GM21786 (cell line): Measurements from ENCODE around the gene LFNG.

Source experiments
- ATAC-seq: cut with Tn5 transposase; IDR thresholded peaks from one replicate; pipeline ENCODE4 v1.9.1; 2021; ENCODE audit not compliant: unreplicated experiment

LFNG gene

DNA sequence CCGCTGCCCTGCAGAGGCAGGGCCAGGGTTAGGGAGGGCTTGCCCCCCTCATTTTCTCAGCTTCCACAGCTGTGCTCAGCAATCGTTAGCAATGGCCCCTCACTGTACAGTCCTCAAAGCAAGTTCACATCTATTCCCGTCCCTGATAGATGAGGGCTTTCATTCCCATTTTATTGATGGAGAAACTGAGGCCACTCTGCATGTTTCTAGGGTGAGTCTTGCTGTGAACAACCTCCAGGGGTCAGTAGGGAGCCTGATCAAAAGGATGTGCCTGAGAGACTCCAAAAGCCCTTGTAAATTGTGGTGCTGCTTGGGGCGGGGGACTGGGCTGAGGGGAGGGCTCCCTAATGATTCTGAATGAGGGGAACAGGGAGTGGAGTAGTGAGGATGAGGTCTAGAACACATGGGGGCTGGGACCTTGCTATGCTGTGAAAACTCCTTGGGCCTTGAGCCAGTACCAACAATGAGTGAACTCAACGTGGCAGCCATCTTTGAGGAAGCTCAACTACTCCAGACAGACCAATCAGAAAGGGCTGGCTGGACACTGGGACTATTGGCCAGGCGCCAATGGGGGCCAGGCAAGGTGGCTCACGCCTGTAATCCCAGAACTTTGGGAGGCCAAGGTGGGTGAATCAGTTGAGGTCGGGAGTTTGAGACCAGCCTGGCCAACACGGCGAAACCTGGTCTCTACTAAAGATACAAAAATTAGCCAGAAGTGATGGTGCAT lies 36.7 kb upstream of the LFNG start:
- no peak for ATAC-seq

DNA sequence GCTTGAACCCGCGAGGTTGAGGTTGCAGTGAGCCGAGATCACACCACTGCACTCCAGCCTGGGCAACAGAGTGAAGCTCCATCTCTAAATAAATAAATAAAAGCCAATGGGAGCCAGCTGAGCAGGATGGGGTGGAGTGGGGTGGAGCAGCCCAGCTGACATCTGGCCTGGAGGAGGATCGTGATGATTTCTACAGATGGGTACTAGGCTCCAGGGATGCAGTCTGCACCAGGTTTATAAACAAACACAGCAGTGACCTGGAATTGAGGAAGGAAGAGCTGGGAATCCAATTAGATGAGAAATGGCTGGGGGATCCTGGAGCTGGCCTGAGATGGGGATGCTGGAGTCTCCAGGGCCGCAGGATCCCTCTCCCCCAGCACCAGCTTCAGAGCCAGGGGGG lies 36.1 kb upstream of the LFNG start:
- no peak for ATAC-seq

DNA sequence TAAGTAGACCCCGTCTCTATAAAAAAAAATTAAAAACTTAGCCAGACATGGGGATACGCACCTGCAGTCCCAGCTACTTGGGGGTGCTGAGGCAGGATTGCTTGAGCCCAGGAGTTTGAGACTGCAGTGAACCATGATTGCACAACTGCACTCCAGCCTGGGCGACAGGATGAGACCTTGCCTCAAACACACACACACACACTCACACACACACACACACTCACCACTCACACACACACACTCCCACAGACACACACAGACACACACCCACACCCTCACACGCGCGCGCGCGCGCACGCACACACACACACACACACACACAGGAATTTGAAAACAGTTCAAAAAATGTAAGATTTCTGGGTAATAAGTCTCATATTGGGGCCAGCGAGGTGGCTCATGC lies 34.7 kb upstream of the LFNG start:
- ATAC-seq: no peak

DNA sequence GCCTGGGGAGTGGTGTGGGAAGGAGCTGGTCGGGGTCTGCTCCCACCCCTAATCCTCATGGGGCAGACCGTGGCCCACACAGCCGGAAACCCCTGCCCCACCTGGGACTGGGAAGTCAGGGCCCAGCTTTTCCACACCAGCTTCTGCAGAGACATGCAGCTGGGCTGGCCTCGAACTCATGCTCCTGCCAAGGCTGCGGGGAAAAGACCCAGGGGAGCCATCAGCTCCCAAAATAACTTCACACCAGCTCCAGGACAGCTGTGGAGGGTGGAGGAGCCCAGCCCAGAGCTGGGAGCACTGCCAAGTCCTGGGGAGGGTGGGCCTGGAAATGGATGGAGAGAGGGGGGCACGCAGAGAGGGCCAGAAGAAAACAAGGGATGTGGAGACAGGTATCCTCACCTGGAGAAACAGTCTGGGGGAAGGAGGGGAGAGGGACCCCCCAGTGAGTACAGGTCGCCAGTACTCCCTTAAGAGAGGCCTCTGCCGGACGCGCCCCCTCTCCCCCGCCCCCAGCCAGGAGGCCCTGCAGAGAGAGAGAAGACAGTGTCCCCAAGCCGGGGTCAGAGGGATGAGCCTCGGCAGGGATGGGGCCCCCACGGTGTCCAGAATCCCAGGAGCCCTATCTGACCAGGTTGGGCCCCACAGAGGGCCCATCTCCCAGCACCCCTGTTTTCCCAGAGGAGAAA lies 31.8 kb upstream of the LFNG start:
- no peak for ATAC-seq

DNA sequence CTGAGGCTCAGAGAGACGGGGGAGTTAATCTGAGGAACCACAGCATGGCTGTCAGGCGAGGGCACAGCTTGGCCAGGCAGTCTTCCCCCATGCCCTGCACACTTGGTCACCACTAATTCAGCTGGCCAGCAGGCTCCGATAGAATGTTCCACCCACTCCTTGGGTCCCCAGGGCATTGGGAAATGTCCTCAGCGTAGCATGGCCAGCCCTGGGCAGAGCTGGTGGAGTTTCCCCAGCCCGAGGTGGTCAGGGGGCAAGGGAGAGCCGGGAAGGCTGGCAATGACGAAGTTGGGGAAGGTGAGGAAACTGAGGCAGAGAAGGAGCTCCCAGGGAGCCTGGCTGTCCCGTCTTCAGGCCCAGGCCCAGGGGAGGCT lies 31.3 kb upstream of the LFNG start:
- no peak for ATAC-seq

DNA sequence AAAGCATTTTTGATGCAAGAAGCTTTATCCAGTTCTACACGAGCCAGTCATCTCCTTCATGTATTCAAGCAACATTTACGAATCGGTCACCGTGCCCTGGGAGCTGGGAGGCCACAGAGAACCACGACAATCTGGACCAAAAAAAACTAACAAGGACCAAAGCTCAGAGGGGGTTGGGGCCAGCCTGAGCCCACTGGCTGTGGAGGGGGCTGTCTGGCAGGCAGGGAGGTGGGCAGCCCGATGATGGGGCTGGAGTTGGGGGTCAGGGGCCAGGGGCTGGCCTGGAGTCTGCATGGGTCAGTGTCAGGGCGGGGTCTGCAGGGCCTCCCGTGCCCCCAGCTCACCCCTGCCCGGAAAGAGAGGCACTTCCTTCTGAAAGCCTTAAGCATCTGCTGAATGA lies 30.9 kb upstream of the LFNG start:
- no peak for ATAC-seq

DNA sequence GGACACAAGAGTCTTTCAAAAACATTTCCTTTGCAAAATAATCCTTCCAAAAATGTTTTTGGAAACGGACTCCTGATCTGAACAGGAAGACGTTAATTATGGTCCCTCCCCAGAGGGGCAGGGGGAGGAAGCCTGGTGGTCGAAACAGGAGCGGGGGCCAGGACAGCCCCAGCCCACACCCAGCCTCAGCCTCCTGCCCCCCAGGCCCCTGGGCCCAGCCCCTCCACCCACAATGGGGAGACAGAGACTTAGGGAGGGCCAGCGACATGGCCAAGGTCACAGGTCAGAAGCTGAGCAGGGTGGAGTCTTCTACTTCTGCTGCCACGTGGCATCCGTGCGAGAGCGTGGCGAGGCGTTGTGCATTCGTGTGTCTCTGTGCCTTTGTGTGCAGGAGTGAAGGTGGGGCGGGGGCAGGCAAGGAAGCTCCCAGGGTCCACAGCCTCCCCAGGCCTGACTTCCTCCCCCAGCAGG lies 29.4 kb upstream of the LFNG start:
- no peak for ATAC-seq

DNA sequence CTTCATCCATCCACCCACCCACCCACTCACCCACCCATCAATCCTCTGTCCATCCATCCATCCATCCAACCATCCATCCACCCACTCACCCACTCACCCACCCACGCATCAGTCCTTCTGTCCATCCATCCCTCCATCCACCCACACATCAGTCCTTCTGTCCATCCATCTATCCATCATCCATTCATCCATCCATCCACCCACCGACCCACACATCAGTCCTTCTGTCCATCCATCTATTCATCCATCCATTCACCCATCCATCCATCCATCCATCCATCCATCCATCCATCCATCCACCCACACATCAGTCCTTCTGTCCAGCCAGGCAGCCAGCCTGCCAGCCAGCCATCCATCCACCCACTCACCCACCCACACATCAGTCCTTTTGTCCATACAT lies 27.5 kb upstream of the LFNG start:
- no peak for ATAC-seq

DNA sequence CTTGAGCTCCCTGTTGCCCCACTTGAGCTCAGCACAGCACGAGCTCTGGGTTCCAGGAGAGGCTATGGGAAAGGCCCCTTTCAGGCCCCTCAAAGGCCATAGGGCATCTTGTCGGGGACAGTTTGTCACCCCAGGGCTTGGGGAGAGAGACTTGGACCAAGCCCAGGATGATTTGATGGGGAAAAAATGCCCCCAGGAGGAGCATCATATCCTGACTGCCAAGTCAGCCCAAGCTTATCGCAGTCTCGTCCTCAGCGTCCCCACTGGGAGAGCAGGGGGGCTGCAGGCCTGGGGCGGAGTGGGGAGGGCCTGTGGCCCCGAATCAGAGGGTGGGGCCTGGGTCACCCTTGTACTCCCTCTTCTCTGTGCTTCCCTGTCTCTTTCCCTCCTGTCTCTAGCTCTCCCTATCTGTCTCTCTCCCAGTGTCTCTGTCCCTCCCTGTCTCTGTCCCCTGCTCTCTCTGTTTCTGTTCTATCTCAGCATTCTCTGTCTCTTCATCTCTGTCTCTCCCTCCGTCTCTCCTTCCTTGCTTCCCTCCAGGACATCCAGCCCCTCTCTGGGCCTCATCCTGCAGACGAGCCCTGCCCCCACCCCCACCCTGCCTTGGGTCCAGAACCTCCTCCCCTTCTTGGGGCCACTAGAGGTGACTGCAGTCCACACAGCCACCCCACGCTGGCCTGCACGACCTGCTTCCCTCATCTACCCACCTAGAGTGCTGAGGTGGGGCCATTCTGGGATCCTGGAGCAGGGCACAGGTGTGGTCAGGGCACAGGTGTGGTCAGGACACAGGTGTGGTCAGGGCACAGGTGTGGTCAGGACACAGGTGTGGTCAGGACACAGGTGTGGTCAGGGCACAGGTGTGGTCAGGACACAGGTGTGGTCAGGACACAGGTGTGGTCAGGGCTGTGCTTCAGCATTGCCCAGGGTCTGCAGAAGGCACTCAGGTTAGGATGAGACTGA lies 26.1 kb upstream of the LFNG start:
- no peak for ATAC-seq

DNA sequence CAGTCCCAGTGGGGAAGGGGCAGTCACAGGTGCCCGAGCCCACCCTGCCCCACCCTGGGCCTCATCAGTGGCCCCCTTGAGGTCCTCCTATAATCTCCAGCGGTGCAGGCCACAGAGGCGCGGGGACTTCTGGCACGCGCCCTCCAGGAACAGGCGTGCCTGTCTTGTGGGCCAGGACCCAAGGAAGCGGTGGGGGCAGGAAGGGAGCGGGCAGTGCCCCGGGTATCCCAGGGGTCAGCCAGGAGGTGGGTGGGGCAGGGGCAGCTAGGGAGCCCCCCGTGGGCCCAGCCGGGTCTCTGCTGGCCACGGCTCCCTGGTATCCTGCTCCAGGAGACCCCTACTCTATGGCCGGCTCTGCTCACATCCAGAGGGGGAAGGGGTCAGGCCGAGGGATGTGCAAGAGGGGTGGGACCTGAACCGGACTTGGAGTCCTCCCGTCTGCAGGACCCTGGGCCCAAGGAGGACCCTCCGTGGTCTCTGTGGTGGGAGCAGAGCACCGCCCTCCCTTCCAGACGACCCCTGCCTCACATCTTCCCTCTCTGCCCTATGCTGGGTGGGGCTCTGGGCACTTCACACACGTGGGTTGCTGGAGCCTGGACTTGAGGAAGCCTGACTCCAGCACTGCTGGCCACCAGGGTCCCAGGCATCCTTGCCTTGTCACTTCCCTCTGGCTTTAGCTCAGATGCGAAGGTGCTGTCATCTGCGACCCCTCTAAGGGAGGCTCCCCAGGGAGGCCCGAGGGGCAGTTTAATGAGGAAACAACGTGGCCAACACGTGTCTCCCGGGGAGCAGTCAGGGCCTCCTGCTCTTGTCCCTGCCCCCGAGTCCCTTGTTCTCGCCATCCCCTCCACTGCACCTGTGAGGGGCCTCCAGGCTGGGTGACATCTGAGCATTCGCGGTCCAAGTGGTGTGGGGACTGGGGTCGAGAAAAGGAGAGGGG lies 25.1 kb upstream of the LFNG start:
- no peak for ATAC-seq

DNA sequence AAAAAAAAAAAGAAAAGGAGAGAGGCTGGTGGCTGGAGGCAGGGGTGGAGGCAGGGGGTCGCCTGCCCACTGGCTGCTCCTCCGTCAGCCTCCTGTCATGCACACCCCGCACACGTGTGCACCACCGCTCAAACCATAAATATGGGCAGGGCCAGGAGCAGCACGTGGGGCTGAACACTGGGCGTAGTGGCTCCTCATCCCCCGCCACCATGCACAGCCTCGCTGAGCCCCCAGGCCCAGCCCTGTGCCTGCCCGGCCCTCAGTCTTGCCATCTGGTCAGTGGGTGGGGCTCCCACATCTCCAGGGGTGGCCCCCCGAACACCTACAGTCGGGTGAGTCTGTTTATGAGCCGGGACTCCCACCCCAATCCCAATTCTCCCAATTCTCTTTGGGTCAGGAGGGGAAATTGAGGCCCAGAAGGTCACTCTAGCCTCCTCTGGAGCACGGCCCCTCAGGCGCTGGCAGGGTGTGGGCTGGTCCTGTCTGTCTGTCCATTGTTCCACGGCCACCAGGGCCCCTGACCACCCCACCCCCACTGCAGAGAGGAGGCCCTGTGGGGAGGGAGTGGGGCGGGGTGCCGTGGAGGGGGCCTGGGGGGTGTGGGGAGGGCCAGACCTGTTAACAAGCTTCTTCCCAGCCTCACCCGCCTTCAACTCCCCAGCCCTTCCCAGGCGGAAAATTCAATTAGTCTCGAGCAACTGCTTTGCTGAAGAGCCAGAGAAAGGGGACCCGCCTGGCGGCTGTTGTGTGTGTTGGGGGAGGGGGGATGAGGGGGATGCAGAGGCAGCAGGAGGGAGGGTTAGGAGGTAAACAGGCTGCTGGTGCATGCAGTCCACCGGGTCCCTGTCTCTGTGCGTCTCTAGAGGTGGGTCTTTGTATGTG lies 23.9 kb upstream of the LFNG start:
- no peak for ATAC-seq

DNA sequence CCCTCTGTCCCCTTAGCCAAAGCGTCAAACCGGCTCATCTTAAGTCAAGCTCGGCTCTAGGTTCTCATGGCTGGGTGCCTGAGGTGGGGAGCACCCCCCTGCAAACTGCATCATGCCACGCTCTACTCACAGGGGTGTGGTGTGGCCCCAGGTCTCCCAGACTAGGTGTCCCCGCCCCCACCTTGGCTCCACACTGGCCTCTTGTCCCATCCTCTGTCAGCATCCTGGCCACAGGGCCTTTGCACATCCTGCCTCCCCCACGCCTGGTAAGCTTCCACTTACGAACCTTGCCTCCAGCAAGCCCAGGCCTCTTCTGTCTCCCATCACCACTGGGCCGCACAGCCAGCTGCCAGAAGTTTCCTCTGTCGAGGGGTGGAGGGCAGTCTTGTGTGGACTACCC lies 23.2 kb upstream of the LFNG start:
- ATAC-seq: no peak

DNA sequence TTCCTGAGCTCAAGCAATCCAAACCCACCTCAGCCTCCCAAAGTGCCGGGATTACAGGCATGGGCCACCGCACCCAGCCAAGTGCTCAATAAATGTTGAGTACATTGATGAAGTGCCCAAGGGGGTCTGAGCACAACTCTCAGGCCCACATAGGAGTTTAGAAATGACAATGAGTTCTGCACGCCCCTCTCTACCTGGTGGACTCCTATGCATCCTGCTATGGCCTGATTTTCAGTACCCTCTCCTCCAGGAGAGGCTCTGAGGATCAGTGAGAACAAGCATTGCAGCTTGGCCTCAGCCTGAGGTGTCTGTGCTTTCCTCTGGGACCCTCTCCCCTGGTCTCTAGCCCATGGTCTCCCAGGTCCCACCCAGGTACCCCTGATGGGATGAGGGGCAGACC lies 22.5 kb upstream of the LFNG start:
- ATAC-seq: no peak

DNA sequence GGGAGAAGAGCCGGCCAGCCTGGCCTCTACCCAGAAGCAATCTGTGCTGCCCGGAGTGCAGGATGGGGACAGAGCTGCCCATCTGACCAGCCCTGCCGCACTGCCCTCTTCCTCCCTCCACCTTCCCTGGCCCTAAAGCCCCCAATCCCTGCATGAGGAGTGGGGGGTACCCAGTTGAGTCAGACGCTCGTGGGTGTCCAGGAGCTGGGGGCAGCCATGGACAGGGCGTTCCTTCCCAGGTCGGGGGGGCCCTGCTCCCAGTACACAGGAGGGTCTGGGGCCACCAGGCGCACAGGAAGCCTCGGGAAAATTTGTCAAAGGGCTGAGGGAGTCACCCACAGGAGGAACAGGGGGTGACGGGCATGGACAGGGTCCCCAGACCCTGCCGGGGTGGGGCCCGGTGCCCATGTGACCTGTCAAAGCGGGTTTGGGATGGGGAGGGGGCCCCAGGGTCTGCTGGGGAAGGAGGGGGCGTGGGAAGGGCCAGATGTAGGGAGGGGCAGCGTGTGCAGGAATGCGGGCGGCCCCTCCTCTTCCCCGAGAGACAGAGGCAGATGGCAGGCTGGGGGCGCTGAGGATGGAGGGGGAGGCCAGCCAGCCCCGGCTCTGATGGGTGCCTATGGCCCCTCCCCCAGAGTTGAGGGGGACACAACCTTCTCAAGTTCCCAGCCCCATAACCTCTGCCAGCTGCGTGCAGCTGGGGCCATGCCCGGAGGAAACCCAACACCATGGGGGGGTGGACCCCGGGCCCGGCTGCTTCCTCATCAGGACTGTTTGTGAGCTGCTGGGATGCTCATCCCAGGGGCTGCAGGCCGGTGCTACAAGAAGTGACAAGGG lies 21.9 kb upstream of the LFNG start:
- ATAC-seq: no peak

DNA sequence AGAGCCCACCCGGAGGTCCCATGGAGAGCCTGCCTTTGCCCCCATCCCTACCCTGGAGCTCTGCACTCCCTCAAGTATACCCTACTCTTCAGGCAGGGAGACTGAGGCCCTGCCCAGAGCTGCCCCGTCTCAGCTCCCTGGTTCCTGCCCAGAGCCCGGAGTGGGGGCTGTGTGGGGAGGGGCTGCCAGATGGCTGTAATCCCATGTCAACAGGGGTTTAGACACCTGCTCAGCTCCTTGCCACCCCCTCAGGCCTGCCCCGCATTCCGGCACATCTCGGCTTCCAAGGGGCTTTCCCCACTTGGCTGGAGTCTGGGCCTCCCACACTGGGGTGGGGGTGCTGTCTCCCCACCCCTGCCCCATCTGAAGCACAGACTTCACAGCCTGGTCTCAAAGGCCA lies 20.9 kb upstream of the LFNG start:
- ATAC-seq: no peak

DNA sequence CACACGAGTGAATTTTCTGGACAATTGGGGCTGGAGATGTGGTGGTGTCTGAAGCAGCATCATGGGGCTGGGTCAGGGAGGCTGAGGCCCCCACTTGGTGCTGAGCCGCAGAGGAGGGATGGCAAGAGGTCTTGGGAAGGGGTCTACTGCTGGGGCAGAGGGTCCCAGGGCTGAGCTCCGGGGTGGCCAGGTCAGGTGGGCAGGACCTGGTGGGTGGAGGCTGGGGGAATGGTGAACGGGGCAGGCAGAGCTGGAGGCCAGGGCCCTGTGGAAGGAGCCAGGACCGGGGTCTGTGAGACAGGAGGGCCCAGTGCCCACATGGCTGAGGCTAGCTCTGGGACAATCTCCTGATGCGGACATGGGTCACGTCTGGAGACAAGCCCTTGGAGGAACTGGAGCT lies 20.4 kb upstream of the LFNG start:
- no peak for ATAC-seq

DNA sequence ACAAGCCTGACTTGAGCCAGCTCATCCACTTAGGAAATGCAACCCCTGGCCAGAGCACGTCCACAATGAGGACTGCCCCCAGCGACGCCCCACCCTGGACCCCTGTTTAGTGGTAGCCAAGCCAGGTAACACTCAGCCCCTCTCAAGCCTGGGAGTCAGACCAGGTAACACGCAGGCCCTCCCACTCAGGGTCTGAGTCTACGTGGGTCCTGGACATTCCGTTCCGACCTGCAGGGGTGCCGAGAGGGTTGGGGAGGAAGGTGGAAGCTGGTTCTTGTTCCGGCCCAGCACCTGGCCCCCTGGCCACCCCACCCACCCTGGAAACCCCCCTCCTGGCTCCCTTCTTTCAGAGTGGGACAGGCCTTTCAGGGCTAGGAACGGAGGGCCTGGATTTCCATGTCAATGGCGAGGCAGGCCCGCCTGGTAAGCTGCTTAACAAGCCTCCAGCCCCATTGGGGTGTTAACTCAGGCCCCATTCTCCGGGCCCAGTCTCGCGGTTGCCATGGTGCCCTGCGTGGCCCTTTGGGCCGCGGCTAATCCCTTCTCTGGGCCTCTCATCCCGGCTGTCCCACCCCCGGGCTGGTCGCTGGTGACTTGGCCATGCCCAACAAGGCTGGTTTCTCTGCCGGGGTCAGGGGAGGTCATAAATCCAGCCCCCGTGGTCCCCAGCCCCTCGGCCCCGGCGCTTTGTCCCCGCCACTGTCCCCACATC lies 19.7 kb upstream of the LFNG start:
- no peak for ATAC-seq

DNA sequence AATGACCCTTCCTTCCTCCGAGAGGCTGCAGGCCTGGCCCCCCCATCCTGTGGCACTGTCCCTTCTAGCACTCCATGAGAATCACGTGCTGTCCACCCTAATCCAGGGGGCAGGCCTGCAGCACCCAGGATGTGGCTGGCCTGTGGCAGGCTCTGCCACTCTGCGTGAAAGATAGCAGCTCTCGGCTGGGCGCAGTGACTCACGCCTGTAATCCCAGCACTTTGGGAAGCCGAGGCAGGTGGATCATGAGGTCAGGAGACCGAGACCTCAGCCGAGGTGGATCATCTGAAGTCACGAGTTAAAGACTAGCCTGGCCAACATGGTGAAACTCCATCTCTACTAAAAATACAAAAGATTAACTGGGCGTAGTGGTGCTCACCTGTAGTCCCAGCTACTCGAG lies 18.9 kb upstream of the LFNG start:
- ATAC-seq: no peak
